ENCODE measurements around the gene BIRC2.

DNA sequence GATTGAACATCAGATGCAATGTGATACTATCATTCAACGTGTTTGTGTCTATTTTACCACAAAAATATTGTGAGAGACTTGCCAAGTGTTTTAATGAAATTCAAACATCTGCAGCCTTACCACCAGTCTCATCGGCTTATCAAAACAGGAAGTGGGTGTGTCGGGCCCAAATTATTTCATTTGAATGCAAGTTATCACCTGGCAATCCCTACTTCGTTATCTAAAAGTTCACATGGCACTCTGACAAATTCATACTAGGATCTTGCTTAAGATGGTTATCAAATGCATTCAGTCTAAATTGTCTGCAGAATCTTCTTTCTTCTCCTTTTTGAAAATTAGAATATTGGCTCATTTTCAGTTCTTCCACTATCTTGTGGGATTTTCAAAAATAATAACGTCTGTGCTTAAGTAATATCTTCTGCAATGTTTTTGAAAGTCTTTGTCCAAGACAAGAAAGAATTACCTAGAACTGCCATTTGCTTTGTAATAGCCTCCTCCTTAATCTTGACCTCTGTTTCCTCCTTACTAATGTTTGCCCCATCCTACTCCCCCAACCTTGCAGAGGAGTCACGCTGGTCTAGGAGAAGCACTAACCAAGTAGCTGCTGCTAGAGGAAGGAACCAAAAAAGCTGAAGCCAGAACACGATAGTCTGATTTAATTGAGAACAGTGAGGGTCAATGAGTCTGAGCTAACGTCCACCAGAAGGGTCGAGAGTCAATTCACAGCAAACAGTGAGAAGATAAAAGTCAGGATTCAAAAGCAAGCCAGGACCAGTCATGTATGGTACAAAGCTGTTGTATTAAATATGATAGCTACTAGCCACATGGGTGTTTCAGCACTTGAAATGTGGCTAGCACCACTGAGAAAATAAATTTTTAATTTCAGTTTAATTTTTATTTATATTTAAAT lies 39.9 kb upstream of the BIRC2 start:
- TF ChIP-seq, protein P1, sequence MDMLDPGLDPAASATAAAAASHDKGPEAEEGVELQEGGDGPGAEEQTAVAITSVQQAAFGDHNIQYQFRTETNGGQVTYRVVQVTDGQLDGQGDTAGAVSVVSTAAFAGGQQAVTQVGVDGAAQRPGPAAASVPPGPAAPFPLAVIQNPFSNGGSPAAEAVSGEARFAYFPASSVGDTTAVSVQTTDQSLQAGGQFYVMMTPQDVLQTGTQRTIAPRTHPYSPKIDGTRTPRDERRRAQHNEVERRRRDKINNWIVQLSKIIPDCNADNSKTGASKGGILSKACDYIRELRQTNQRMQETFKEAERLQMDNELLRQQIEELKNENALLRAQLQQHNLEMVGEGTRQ (IDR thresholded peaks at IDR 0.05; ENCODE audit: borderline replicate concordance, low read depth, low read length), result no peak
- TF ChIP-seq SMAD1 (IDR thresholded peaks at IDR 0.05; ENCODE audit: low read depth, partially characterized antibody), result no peak
- TF ChIP-seq, protein P2, sequence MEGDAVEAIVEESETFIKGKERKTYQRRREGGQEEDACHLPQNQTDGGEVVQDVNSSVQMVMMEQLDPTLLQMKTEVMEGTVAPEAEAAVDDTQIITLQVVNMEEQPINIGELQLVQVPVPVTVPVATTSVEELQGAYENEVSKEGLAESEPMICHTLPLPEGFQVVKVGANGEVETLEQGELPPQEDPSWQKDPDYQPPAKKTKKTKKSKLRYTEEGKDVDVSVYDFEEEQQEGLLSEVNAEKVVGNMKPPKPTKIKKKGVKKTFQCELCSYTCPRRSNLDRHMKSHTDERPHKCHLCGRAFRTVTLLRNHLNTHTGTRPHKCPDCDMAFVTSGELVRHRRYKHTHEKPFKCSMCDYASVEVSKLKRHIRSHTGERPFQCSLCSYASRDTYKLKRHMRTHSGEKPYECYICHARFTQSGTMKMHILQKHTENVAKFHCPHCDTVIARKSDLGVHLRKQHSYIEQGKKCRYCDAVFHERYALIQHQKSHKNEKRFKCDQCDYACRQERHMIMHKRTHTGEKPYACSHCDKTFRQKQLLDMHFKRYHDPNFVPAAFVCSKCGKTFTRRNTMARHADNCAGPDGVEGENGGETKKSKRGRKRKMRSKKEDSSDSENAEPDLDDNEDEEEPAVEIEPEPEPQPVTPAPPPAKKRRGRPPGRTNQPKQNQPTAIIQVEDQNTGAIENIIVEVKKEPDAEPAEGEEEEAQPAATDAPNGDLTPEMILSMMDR (IDR thresholded peaks at IDR 0.05 in 2 of 3, conservative IDR thresholded peaks at IDR 0.05 in 1 of 3; ENCODE audit: control insufficient read depth in 2 of 3, extremely low read depth in 1 of 3, insufficient read depth in 1 of 3, low read depth in 3 of 3, low read length in 3 of 3), result no peak
- TF ChIP-seq, protein P3, sequence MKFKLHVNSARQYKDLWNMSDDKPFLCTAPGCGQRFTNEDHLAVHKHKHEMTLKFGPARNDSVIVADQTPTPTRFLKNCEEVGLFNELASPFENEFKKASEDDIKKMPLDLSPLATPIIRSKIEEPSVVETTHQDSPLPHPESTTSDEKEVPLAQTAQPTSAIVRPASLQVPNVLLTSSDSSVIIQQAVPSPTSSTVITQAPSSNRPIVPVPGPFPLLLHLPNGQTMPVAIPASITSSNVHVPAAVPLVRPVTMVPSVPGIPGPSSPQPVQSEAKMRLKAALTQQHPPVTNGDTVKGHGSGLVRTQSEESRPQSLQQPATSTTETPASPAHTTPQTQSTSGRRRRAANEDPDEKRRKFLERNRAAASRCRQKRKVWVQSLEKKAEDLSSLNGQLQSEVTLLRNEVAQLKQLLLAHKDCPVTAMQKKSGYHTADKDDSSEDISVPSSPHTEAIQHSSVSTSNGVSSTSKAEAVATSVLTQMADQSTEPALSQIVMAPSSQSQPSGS (IDR thresholded peaks at IDR 0.05; ENCODE audit: low read length), result no peak
- TF ChIP-seq EZH2 (IDR thresholded peaks at IDR 0.05; ENCODE audit: borderline replicate concordance, control insufficient read depth, low read depth, low read length), result no peak
- TF ChIP-seq TAF1 (IDR thresholded peaks at IDR 0.05; ENCODE audit: borderline replicate concordance, low read depth, low read length), result no peak
- TF ChIP-seq POLR2A (IDR thresholded peaks at IDR 0.05; ENCODE audit: low read depth, low read length), result no peak
- no peak for TF ChIP-seq FOXK2 (IDR thresholded peaks at IDR 0.05)

All from GM12878 (cell line).